CD8-positive, alpha-beta memory T cell (primary cell): ENCODE results near the gene COL9A3. TPM values are rescaled to one million over a fixed set of nuclear protein-coding genes. Genes with fewer than 3 reads are reported as not detected.

Experiments used
- CTCF ChIA-PET: fragments of 350-600 bp; sonication (Branson Sonifier 250); formaldehyde crosslinking; loops from one replicate; lab custom pipeline; 2021; ENCODE audit warnings: antibody characterized with exemption; lab: Charles Lee
- POLR2A ChIA-PET: fragments of 350-600 bp; sonication (Branson Sonifier 250); formaldehyde crosslinking; loops from one replicate; lab custom pipeline; 2021; ENCODE audit warnings: antibody characterized with exemption; lab: Charles Lee
- DNase-seq, 5 donors: peaks; one replicate each; pipeline versions ENCODE4 v3.0.0 to v3.0.0-alpha.2; 2020 to 2022; ENCODE audit warnings: mixed read lengths in 1 of 5
- H3K27ac ChIP-seq: one replicate; pipeline ENCODE4 v1.7.0; 2013; ENCODE audit warnings: low read depth, mild to moderate bottlenecking, low read length, moderate library complexity
- H3K27me3 ChIP-seq: 2 replicates; pipeline ENCODE4 v1.7.0; 2013; ENCODE audit warnings: low read length, mild to moderate bottlenecking; ENCODE audit not compliant: insufficient read depth, poor library complexity, severe bottlenecking
- H3K36me3 ChIP-seq: 2 replicates; pipeline ENCODE4 v1.7.0; 2013; ENCODE audit warnings: mild to moderate bottlenecking, low read length, moderate library complexity; ENCODE audit not compliant: insufficient read depth
- H3K4me1 ChIP-seq: 2 replicates; pipeline ENCODE4 v1.7.0; 2013; ENCODE audit warnings: mild to moderate bottlenecking, low read length, moderate library complexity; ENCODE audit not compliant: insufficient read depth
- H3K4me3 ChIP-seq: 2 replicates; pipeline ENCODE4 v1.7.0; 2013; ENCODE audit warnings: mild to moderate bottlenecking, low read length
- H3K9me3 ChIP-seq: 2 replicates; pipeline ENCODE4 v1.7.0; 2013; ENCODE audit warnings: mild to moderate bottlenecking, low read length
- H3K27ac Mint-ChIP-seq, 8 donors: one replicate each; pipeline ENCODE4 v1.8.0; 2020 to 2021; ENCODE audit warnings: mixed read lengths in 8 of 8, mild to moderate bottlenecking in 6 of 8, inconsistent platforms in 3 of 8, moderate library complexity in 3 of 8
- H3K27me3 Mint-ChIP-seq, 2 donors: one replicate each; pipeline ENCODE4 v1.8.0; 2020 to 2021; ENCODE audit warnings: mixed read lengths in 2 of 2, mild to moderate bottlenecking in 1 of 2, moderate library complexity in 1 of 2
- H3K36me3 Mint-ChIP-seq, 3 donors: one replicate each; pipeline ENCODE4 v1.8.0; 2020 to 2021; ENCODE audit warnings: mixed read lengths in 3 of 3, inconsistent platforms in 1 of 3, mild to moderate bottlenecking in 1 of 3
- H3K4me1 Mint-ChIP-seq, 3 donors: one replicate each; pipeline ENCODE4 v1.8.0; 2020 to 2021; ENCODE audit warnings: mixed read lengths in 3 of 3, inconsistent platforms in 1 of 3, mild to moderate bottlenecking in 1 of 3
- H3K4me3 Mint-ChIP-seq, 7 donors: one replicate each; pipeline ENCODE4 v1.8.0; 2020 to 2021; ENCODE audit warnings: mixed read lengths in 7 of 7, mild to moderate bottlenecking in 6 of 7, moderate library complexity in 4 of 7, inconsistent platforms in 2 of 7
- H3K9me3 Mint-ChIP-seq, 5 donors: one replicate each; pipeline ENCODE4 v1.8.0; 2020 to 2022; ENCODE audit warnings: mixed read lengths in 5 of 5, mild to moderate bottlenecking in 3 of 5, moderate library complexity in 2 of 5, inconsistent platforms in 1 of 5
- polyA plus RNA-seq: library from polyadenylated mRNA; unstranded; fragments of 300-500 nt; fragmentation: Illumina TruSeq; gene quantifications from one replicate; pipeline ENCODE4 v1.2.3, GENCODE V29; 2021
- total RNA-seq, 2 experiments: library from RNA; stranded (reverse); gene quantifications; one replicate each; pipeline ENCODE4 v1.2.3, GENCODE V29; 2021

The COL9A3 gene
- total and polyA plus RNA-seq, 3 experiments from 2014 or later = not detected

GRCh38 chr20:62811720-62812119 lies 5.1 kb upstream of the COL9A3 start:
- Histone ChIP-seq H3K4me3 (no peak overlapping the region), H3K27me3 (peaks cover 8% of the 10 kb centered on the region), H3K36me3 (peaks cover 29% of the 10 kb centered on the region), H3K4me1 (peaks cover 28% of the 10 kb centered on the region), H3K9me3 (no peaks in the 10 kb centered on the region), H3K27ac (no peak overlapping the region)
- H3K27ac Mint-ChIP-seq = no peak overlapping the region
- no peak overlapping the region for H3K4me3 Mint-ChIP-seq
- no peak for DNase-seq
- H3K36me3 Mint-ChIP-seq = peaks cover 4 to 59% (median 5%) of the 10 kb centered on the region in 3 donors
- H3K4me1 Mint-ChIP-seq = peaks cover 17 to 39% (median 22%) of the 10 kb centered on the region in 3 donors
- POLR2A ChIA-PET = interaction anchor here (0.6 kb wide), 1 partner anchor 401 kb away, joined by 3 read pairs; no protein-coding TSS in a partner anchor
- H3K27me3 Mint-ChIP-seq = peaks cover 8 to 19% of the 10 kb centered on the region in 2 donors
- H3K9me3 Mint-ChIP-seq = peaks cover 0 to 2% (median 0%) of the 10 kb centered on the region in 5 donors
- CTCF ChIA-PET = no interaction called here

- POLR2A ChIA-PET = no interaction called here
- H3K27me3 Mint-ChIP-seq = peaks cover 8 to 19% of the 10 kb centered on the region in 2 donors
- H3K36me3 ChIP-seq = peaks cover 29% of the 10 kb centered on the region
These were observed 4.5 kb upstream of the COL9A3 start for GRCh38 chr20:62812181-62812906.

GRCh38 chr20:62812907-62813200 lies 4.0 kb upstream of the COL9A3 start:
- H3K4me1 ChIP-seq = peaks cover 16% of the 10 kb centered on the region
- Mint-ChIP-seq H3K9me3 (peaks cover 0 to 2% (median 0%) of the 10 kb centered on the region in 5 donors), H3K27me3 (peaks cover 10 to 21% of the 10 kb centered on the region in 2 donors), H3K4me3 (no peak overlapping the region), H3K36me3 (peaks cover 4 to 49% (median 5%) of the 10 kb centered on the region in 3 donors), H3K4me1 (peaks cover 13 to 29% (median 15%) of the 10 kb centered on the region in 3 donors), H3K27ac (no peak overlapping the region)
- peaks cover 26% of the 10 kb centered on the region for H3K36me3 ChIP-seq
- H3K4me3 ChIP-seq = no peak overlapping the region
- ChIA-PET POLR2A (no interaction called here), CTCF (no interaction called here)
- no peaks in the 10 kb centered on the region for H3K9me3 ChIP-seq
- H3K27me3 ChIP-seq = peaks cover 13% of the 10 kb centered on the region
- no peak for DNase-seq
- H3K27ac ChIP-seq = no peak overlapping the region

More at GRCh38 chr20:62812181-62812906, 4.5 kb upstream of the COL9A3 start:
- no peak for DNase-seq
- Mint-ChIP-seq H3K4me3 (no peak overlapping the region), H3K4me1 (peaks cover 15 to 34% (median 19%) of the 10 kb centered on the region in 3 donors), H3K36me3 (peaks cover 4 to 54% (median 5%) of the 10 kb centered on the region in 3 donors), H3K27ac (peak overlapping the region in 1 of 8 donors; percentile 74), H3K9me3 (peaks cover 0 to 2% (median 0%) of the 10 kb centered on the region in 5 donors)
- Histone ChIP-seq H3K4me1 (peaks cover 22% of the 10 kb centered on the region), H3K4me3 (no peak overlapping the region), H3K27ac (no peak overlapping the region), H3K9me3 (no peaks in the 10 kb centered on the region), H3K27me3 (peaks cover 8% of the 10 kb centered on the region)
- CTCF ChIA-PET = no interaction called here

GRCh38 chr20:62813588-62813987 lies 3.3 kb upstream of the COL9A3 start:
- peaks cover 18% of the 10 kb centered on the region for H3K27me3 ChIP-seq
- peaks cover 16 to 27% of the 10 kb centered on the region in 2 donors for H3K27me3 Mint-ChIP-seq
- peaks cover 10% of the 10 kb centered on the region for H3K4me1 ChIP-seq
- peaks cover 25% of the 10 kb centered on the region for H3K36me3 ChIP-seq
- DNase-seq = no peak
- POLR2A ChIA-PET = no interaction called here
- CTCF ChIA-PET = no interaction called here
- H3K4me3 ChIP-seq = no peak overlapping the region
- no peak overlapping the region for H3K4me3 Mint-ChIP-seq
- H3K9me3 Mint-ChIP-seq = peaks cover 0 to 2% (median 0%) of the 10 kb centered on the region in 5 donors
- H3K4me1 Mint-ChIP-seq = peaks cover 9 to 22% (median 10%) of the 10 kb centered on the region in 3 donors
- no peak overlapping the region for H3K27ac ChIP-seq
- no peaks in the 10 kb centered on the region for H3K9me3 ChIP-seq
- peak overlapping the region in 1 of 8 donors; percentile 47 for H3K27ac Mint-ChIP-seq
- peaks cover 0 to 43% (median 0%) of the 10 kb centered on the region in 3 donors for H3K36me3 Mint-ChIP-seq

DNA sequence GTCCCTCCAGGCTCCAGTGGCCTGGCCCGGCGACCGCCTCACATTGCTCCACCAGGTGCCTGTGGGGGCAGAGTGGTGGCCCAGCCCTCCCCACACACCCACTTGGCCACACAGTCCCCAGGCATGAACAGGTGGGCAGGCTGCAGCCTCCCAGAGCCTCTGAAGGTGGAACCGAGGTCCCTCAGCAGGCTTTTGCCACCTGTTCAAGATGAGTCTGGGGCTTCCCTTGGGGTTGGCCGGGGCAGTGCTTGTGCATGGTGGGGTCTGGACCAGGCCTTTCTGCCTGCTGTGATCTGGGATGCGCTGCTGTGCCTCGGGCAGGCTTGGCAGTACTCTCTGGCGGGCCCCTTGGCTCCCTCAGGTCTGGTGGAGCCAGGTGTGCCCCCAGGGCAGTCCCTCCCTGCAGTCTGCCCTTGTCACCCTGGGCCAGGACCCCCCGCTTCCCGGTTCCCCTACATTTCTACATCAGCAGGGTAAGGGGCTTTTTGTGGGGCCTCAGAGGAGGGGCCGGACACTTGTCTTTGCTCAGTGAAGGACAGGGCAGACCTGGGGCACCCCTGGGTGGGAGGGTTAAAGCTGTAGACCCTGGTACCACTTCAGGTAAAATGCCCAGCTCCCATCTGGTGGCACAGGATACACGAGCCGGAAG lies 2.7 kb upstream of the COL9A3 start:
- peaks cover 9 to 22% (median 10%) of the 10 kb centered on the region in 3 donors for H3K4me1 Mint-ChIP-seq
- CTCF ChIA-PET = interaction anchor here (1.4 kb wide), 1 partner anchor 75 kb away, joined by 3 read pairs; no protein-coding TSS in a partner anchor
- Histone ChIP-seq H3K4me3 (no peak overlapping the region), H3K9me3 (no peaks in the 10 kb centered on the region), H3K36me3 (peaks cover 21% of the 10 kb centered on the region), H3K27ac (no peak overlapping the region), H3K27me3 (peaks cover 22% of the 10 kb centered on the region), H3K4me1 (peaks cover 10% of the 10 kb centered on the region)
- H3K27ac Mint-ChIP-seq = peak overlapping the region in 1 of 8 donors; percentile 47
- peaks cover 16 to 27% of the 10 kb centered on the region in 2 donors for H3K27me3 Mint-ChIP-seq
- POLR2A ChIA-PET = interaction anchor here (0.6 to 1.4 kb wide), 2 partner anchors 9 to 105 kb away, joined by 3 to 4 read pairs; partner anchors contain the start of gene OGFR
- DNase-seq = no peak
- peaks cover 0 to 2% (median 0%) of the 10 kb centered on the region in 5 donors for H3K9me3 Mint-ChIP-seq
- H3K4me3 Mint-ChIP-seq = peak overlapping the region in 1 of 7 donors; percentile 1
- peaks cover 0 to 40% (median 0%) of the 10 kb centered on the region in 3 donors for H3K36me3 Mint-ChIP-seq

GRCh38 chr20:62814709-62815065 lies 2.2 kb upstream of the COL9A3 start:
- H3K27ac ChIP-seq = no peak overlapping the region
- Mint-ChIP-seq H3K36me3 (peaks cover 0 to 35% (median 0%) of the 10 kb centered on the region in 3 donors), H3K4me1 (peaks cover 9 to 22% (median 10%) of the 10 kb centered on the region in 3 donors), H3K9me3 (peaks cover 0 to 2% (median 0%) of the 10 kb centered on the region in 5 donors), H3K4me3 (peak overlapping the region in 2 of 7 donors; percentile 1 to 14), H3K27me3 (peaks cover 16 to 27% of the 10 kb centered on the region in 2 donors), H3K27ac (no peak overlapping the region)
- ChIA-PET CTCF (interaction anchor here (1.4 kb wide), 1 partner anchor 75 kb away, joined by 3 read pairs; no protein-coding TSS in a partner anchor), POLR2A (interaction anchor here (0.6 to 1.4 kb wide), 3 partner anchors 10 to 107 kb away, joined by 3 to 4 read pairs (median 3); partner anchors contain the start of genes NTSR1 and OGFR)
- H3K9me3 ChIP-seq = no peaks in the 10 kb centered on the region
- peaks cover 16% of the 10 kb centered on the region for H3K36me3 ChIP-seq
- H3K4me1 ChIP-seq = peaks cover 10% of the 10 kb centered on the region
- H3K4me3 ChIP-seq = no peak overlapping the region
- H3K27me3 ChIP-seq = peaks cover 22% of the 10 kb centered on the region
- no peak for DNase-seq

DNA sequence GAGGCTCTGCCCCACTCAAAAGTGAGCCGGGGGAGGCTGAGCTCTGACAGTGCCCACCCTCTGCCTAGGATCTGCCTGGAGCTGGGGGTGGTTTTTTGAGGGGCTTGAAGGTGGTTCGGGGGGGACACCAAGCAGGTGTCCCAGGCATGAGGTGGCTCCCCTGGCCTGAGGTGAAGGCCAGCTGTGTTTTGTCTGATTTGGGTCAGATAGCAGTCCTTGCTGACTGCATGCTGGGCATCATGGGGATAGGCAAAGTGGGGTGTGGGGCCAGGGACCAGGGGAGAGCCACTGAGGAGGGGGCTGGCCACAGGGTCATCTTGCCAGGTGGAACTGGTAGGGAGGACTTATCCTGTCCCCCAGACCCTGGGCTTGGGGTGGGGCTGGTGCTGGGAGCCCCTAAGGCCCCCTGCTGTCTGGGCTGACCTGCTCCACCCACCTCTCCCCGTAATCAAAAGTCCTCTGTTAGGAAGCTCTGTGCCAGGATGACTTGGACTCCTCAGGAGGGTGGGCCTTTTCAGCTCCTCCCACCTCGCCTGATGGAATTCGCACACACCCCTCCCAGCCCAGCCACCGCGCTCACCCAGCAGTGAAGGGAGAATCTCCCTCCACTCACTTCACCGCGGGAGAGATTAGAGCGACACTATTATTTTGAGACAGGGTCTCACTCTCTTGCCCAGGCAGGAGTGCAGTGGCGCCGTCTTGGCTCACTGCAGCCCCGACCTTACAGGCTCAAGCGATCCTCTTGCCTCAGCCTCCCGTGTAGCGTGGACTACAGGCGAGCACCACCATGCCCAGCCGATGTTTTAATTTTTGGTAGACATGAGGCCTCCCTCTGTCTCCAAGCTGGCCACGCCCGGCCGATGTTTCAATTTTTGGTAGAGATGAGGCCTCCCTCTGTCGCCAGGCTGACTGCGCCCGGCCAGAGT lies 1.5 kb upstream of the COL9A3 start:
- Histone ChIP-seq H3K9me3 (no peaks in the 10 kb centered on the region), H3K4me1 (peaks cover 10% of the 10 kb centered on the region), H3K27ac (no peak overlapping the region), H3K4me3 (no peak overlapping the region), H3K27me3 (peaks cover 22% of the 10 kb centered on the region), H3K36me3 (peaks cover 10% of the 10 kb centered on the region)
- no peak for DNase-seq
- H3K4me3 Mint-ChIP-seq = peak overlapping the region; percentile 23 to 74 (median 34)
- ChIA-PET POLR2A (interaction anchor here (0.6 to 1.4 kb wide), 3 partner anchors 10 to 107 kb away, joined by 3 to 4 read pairs (median 3); partner anchors contain the start of genes NTSR1 and OGFR), CTCF (interaction anchor here (1.4 kb wide), 2 partner anchors 22 to 76 kb away, joined by 3 read pairs; no protein-coding TSS in a partner anchor)
- H3K27ac Mint-ChIP-seq = peak overlapping the region in 3 of 8 donors; percentile 5 to 43 (median 16)
- H3K36me3 Mint-ChIP-seq = peaks cover 0 to 28% (median 0%) of the 10 kb centered on the region in 3 donors
- peaks cover 16 to 29% of the 10 kb centered on the region in 2 donors for H3K27me3 Mint-ChIP-seq
- peaks cover 9 to 22% (median 10%) of the 10 kb centered on the region in 3 donors for H3K4me1 Mint-ChIP-seq
- H3K9me3 Mint-ChIP-seq = peaks cover 0 to 2% (median 0%) of the 10 kb centered on the region in 5 donors
